PC-3 (cell line): ENCODE measurements around the gene GSX1. TPM values are rescaled to one million over a fixed set of nuclear protein-coding genes. Genes with fewer than 3 reads are reported as not detected.

Source experiments
- ATAC-seq: fragments of 200-7000 bp; cut with Tn5 transposase; 2 replicates; pipeline ENCODE4 v1.9.1; 2020; ENCODE audit warnings: mild to moderate bottlenecking, moderate library complexity
- BruUV-seq: library from RNA; stranded (reverse); fragments of 400-500 nt; replicated peaks from 2 replicates; lab custom pipeline; 2021; lab: Mats Ljungman, UMichigan
- CTCF ChIA-PET: fragments of 300-600 bp; sonication (Branson Sonifier 250); formaldehyde crosslinking; loops from one replicate; lab custom pipeline; 2022; ENCODE audit warnings: antibody characterized with exemption; lab: Charles Lee
- POLR2A ChIA-PET: fragments of 300-600 bp; sonication (Branson Sonifier 250); formaldehyde crosslinking; loops from one replicate; lab custom pipeline; 2022; ENCODE audit warnings: antibody characterized with exemption; ENCODE audit not compliant: unreplicated experiment; lab: Charles Lee
- DNase-seq: peaks from one replicate; pipeline ENCODE4 v3.0.0-alpha.2; 2015
- H2AFZ ChIP-seq: fragments of 300-600 bp; sonication (generic); 2 replicates; pipeline ENCODE4 v1.6.0; 2016; ENCODE audit warnings: antibody characterized with exemption, low read length
- H3F3A ChIP-seq: fragments of 300-600 bp; sonication (generic); one replicate; pipeline ENCODE4 v1.6.0; 2017; ENCODE audit warnings: antibody characterized with exemption, low read length, control low read depth, mild to moderate bottlenecking; ENCODE audit not compliant: unreplicated experiment
- H3K27ac ChIP-seq: fragments of 300-600 bp; sonication (generic); 2 replicates; pipeline ENCODE4 v1.5.1; 2016; ENCODE audit warnings: mild to moderate bottlenecking, low read length
- H3K27me3 ChIP-seq: fragments of 300-600 bp; sonication (generic); 2 replicates; pipeline ENCODE4 v1.6.1; 2016; ENCODE audit warnings: low read length, mixed read lengths
- H3K36me3 ChIP-seq: fragments of 300-600 bp; sonication (generic); 2 replicates; pipeline ENCODE4 v1.6.1; 2016; ENCODE audit warnings: low read depth, mixed run types, low read length, mixed read lengths
- H3K4me1 ChIP-seq: fragments of 300-600 bp; sonication (generic); 2 replicates; pipeline ENCODE4 v1.5.1; 2016; ENCODE audit warnings: low read length; ENCODE audit not compliant: insufficient read depth
- H3K4me2 ChIP-seq: fragments of 300-600 bp; sonication (generic); 2 replicates; pipeline ENCODE4 v1.6.0; 2016; ENCODE audit warnings: low read length
- H3K4me3 ChIP-seq: fragments of 300-600 bp; sonication (generic); 2 replicates; pipeline ENCODE4 v1.5.1; 2016; ENCODE audit warnings: mild to moderate bottlenecking, low read length, mixed read lengths
- H3K79me2 ChIP-seq: fragments of 300-600 bp; sonication (generic); 2 replicates; pipeline ENCODE4 v1.6.1; 2017; ENCODE audit warnings: low read length, mixed read lengths
- H3K9ac ChIP-seq: fragments of 300-600 bp; sonication (generic); 2 replicates; pipeline ENCODE4 v1.6.0; 2016; ENCODE audit warnings: mild to moderate bottlenecking, low read length
- H3K9me2 ChIP-seq: fragments of 300-600 bp; sonication (generic); replicated peaks from 2 replicates; pipeline ENCODE4 v1.6.1; 2016; ENCODE audit warnings: mixed run types, low read length, mixed read lengths
- H3K9me3 ChIP-seq: fragments of 300-600 bp; sonication (generic); 2 replicates; pipeline ENCODE4 v1.6.1; 2016; ENCODE audit warnings: low read length, mixed read lengths
- H4K20me1 ChIP-seq: fragments of 300-600 bp; sonication (generic); 2 replicates; pipeline ENCODE4 v1.6.1; 2016; ENCODE audit warnings: low read length, mixed read lengths
- EZH2 ChIP-seq: fragments of 300-600 bp; sonication (generic); IDR thresholded peaks from one replicate; pipeline ENCODE4 v1.6.1; 2017; ENCODE audit warnings: antibody characterized with exemption, mild to moderate bottlenecking, low read length; ENCODE audit not compliant: unreplicated experiment
- EZH2phosphoT487 ChIP-seq: fragments of 300-600 bp; sonication (generic); IDR thresholded peaks from 2 replicates; pipeline ENCODE4 v1.6.1; 2018; ENCODE audit warnings: mild to moderate bottlenecking, antibody characterized with exemption, low read length, borderline replicate concordance
- intact Hi-C: fragments of 100-400 bp; cut with micrococcal nuclease; formaldehyde crosslinking; loops from 2 replicates; pipeline ENCODE4 v1.9.0; 2023
- total RNA-seq: library from RNA; depleted of rRNA; stranded (reverse); fragments of >200 nt; gene quantifications from 2 replicates; pipeline ENCODE4 v1.2.3, GENCODE V29; 2014
- TF ChIP-seq, protein P1 (sequence below): fragments of 300-600 bp; sonication (generic); conservative IDR thresholded peaks from 2 replicates; pipeline ENCODE4 v1.5.1; 2017; ENCODE audit warnings: antibody characterized with exemption, low read depth, mild to moderate bottlenecking, low read length

GSX1 gene
- total RNA-seq, 1 experiment from 2014 or later, result not detected

DNA sequence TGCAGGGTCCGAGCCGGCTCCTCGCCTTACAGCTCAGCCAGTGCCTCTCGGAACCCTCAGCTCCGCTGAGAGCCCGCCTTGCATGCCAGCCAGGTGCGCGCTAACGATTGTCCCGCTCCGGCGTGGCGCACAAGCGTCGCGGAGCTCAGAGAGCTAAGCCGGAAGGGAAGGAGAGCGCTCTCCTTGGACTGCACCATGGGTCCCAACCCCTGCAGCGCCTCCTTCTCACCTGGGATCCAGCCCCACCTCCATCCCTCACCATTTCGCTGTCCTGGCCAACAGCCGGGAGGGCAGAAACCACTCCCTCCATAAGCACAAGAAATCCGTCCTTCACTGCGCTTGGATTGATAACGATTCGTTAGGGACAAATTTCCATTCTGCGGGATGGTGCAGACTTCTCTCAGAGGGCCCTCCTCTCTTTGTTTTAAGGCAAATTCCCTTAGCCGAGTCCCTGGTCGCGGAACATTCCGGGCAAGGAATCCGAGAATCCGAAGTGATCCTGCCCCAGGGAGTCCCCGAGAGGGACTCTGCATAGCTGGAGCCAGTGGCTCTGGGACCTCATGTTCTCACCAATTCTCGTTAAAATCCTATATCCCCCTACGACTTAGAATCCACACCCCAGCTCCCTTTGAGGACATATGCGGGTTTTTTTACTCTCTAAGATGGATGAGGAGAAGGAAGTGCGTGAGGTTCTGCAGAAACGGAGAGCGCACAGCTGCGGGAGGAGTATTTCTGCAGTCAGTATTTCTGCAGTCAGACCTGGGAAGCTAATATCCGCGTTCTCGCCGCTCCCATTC is 2.8 kb downstream of the GSX1 start:
- Histone ChIP-seq H4K20me1 (no peaks in the 10 kb centered on the region), H3K79me2 (no peaks in the 10 kb centered on the region), H3K27ac (no peak overlapping the region), H3K4me3 (no peak overlapping the region), H3K36me3 (no peaks in the 10 kb centered on the region), H2AFZ (no peak overlapping the region), H3K4me2 (no peak overlapping the region), H3K9ac (no peak overlapping the region), H3K27me3 (peaks cover 68% of the 10 kb centered on the region), H3F3A (no peaks in the 10 kb centered on the region), H3K4me1 (no peaks in the 10 kb centered on the region), H3K9me2 (no peaks in the 10 kb centered on the region), H3K9me3 (no peaks in the 10 kb centered on the region)
- ChIA-PET CTCF (no interaction called here), POLR2A (interaction anchor here (0.6 kb wide), 1 partner anchor 26 kb away, joined by 3 read pairs; no protein-coding TSS in a partner anchor)
- no peak for TF ChIP-seq EZH2phosphoT487
- TF ChIP-seq EZH2, result no peak
- TF ChIP-seq, protein P1, sequence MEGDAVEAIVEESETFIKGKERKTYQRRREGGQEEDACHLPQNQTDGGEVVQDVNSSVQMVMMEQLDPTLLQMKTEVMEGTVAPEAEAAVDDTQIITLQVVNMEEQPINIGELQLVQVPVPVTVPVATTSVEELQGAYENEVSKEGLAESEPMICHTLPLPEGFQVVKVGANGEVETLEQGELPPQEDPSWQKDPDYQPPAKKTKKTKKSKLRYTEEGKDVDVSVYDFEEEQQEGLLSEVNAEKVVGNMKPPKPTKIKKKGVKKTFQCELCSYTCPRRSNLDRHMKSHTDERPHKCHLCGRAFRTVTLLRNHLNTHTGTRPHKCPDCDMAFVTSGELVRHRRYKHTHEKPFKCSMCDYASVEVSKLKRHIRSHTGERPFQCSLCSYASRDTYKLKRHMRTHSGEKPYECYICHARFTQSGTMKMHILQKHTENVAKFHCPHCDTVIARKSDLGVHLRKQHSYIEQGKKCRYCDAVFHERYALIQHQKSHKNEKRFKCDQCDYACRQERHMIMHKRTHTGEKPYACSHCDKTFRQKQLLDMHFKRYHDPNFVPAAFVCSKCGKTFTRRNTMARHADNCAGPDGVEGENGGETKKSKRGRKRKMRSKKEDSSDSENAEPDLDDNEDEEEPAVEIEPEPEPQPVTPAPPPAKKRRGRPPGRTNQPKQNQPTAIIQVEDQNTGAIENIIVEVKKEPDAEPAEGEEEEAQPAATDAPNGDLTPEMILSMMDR, result no peak
- ATAC-seq (no peak), DNase-seq (no peak)
- BruUV-seq, result no TSS peak
- intact Hi-C loops, result no loop called here

DNA sequence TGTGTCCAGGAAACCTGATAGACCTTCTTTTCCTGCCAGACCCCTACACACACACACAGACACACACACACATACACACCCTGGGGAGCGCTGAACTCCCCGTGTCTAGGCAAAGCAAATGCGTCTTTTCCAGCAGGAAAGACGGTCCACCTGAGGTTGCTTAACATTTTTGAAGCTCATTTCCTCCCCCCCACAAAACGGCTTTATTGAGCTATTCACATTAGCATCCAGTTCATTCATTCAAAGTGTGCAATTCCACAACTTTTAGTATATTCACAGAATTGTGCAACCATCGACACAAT is 3.4 kb downstream of the GSX1 start:
- Histone ChIP-seq H3K27me3 (peaks cover 64% of the 10 kb centered on the region), H3K4me3 (no peak overlapping the region), H3K9ac (no peak overlapping the region), H3K9me2 (no peaks in the 10 kb centered on the region), H3K79me2 (no peaks in the 10 kb centered on the region), H3K36me3 (no peaks in the 10 kb centered on the region), H4K20me1 (no peaks in the 10 kb centered on the region), H3K4me2 (no peak overlapping the region), H2AFZ (no peak overlapping the region), H3K27ac (no peak overlapping the region), H3K9me3 (no peaks in the 10 kb centered on the region), H3F3A (no peaks in the 10 kb centered on the region), H3K4me1 (no peaks in the 10 kb centered on the region)
- no TSS peak for BruUV-seq
- TF ChIP-seq EZH2phosphoT487, result no peak
- TF ChIP-seq EZH2, result no peak
- TF ChIP-seq, protein P1, result no peak
- POLR2A ChIA-PET, result interaction anchor here (0.6 kb wide), 1 partner anchor 27 kb away, joined by 3 read pairs; no protein-coding TSS in a partner anchor
- ATAC-seq, result no peak
- intact Hi-C loops, result no loop called here
- DNase-seq, result no peak
- CTCF ChIA-PET, result no interaction called here

DNA sequence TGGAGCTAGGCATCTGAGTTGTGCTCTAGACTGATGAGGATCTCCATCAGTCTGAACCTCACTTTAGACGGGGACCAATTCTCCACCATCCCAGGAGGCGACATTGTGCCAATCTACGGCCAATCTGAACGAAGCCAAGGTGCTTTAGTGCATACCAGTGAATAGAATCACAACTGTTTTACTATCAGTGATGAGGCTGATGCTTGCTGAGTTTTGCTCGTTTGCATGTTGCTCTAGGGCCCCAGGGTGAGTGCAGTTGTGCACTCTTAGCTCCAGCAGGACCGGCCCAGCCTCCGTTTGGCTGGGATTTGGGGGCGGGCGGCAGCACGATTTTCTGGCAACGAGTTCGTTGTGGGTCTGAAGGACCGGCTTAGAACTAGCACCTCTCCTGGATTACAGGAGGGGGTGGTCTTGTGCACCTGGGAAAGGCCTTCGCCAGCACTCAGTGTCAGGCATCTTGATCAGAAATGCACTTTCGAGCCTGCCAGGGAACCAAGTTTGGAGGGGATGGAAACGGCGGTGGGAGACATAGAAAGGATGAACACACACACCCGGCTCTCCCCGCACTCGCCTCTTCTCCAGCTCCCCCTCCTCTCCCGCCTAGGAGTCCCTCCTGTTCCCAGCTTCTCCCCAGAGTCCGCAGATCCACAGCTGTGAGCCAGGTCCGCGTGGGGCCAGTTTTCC is 4.4 kb downstream of the GSX1 start:
- intact Hi-C loops, result no loop called here
- H3K27ac ChIP-seq, result no peak overlapping the region
- H2AFZ ChIP-seq, result peak overlapping the region; percentile 53; the same call in 1 of the 2 replicates
- no peak overlapping the region for H3K9ac ChIP-seq
- ChIA-PET POLR2A (no interaction called here), CTCF (no interaction called here)
- no peaks in the 10 kb centered on the region for H3K9me3 ChIP-seq
- H3K27me3 ChIP-seq, result peaks cover 54% of the 10 kb centered on the region
- ATAC-seq, result no peak; the same call in 1 of the 2 replicates
- H3K9me2 ChIP-seq, result no peaks in the 10 kb centered on the region
- DNase-seq, result no peak
- no TSS peak for BruUV-seq
- no peaks in the 10 kb centered on the region for H3K36me3 ChIP-seq
- no peaks in the 10 kb centered on the region for H3F3A ChIP-seq
- H3K4me1 ChIP-seq, result no peaks in the 10 kb centered on the region
- H3K4me3 ChIP-seq, result peak overlapping the region; percentile 35; the same call in 1 of the 2 replicates
- H3K79me2 ChIP-seq, result no peaks in the 10 kb centered on the region
- peak overlapping the region; percentile 62; the same call in 1 of the 2 replicates for H3K4me2 ChIP-seq
- TF ChIP-seq, protein P1, result no peak
- TF ChIP-seq EZH2, result no peak
- TF ChIP-seq EZH2phosphoT487, result no peak
- no peaks in the 10 kb centered on the region for H4K20me1 ChIP-seq
